Mucosa of stomach (tissue), 1 donor: ENCODE measurements around the gene SKAP1.

Source experiments
- H3K27me3 ChIP-seq: one replicate; pipeline ENCODE4 v1.7.0; 2013; ENCODE audit warnings: mild to moderate bottlenecking, low read length; ENCODE audit not compliant: control insufficient read depth, insufficient read depth
- H3K36me3 ChIP-seq: one replicate; pipeline ENCODE4 v1.7.0; 2013; ENCODE audit warnings: low read length; ENCODE audit not compliant: control insufficient read depth, insufficient read depth
- H3K4me1 ChIP-seq: one replicate; pipeline ENCODE4 v1.7.0; 2013; ENCODE audit warnings: mild to moderate bottlenecking, low read length; ENCODE audit not compliant: control insufficient read depth, insufficient read depth
- H3K4me3 ChIP-seq: one replicate; pipeline ENCODE4 v1.7.0; 2013; ENCODE audit warnings: low read length
- H3K9ac ChIP-seq: one replicate; pipeline ENCODE4 v1.7.0; 2013; ENCODE audit warnings: mild to moderate bottlenecking, low read length, moderate library complexity
- H3K9me3 ChIP-seq: one replicate; pipeline ENCODE4 v1.7.0; 2013; ENCODE audit warnings: mild to moderate bottlenecking, low read length, moderate library complexity; ENCODE audit not compliant: control insufficient read depth
- donor health status: Pancreatic carcinoma.

Gene SKAP1

GRCh38 chr17:48177816-48178215 is 252.2 kb downstream of the SKAP1 start:
- Histone ChIP-seq H3K27me3 (no peaks in the 10 kb centered on the region), H3K9ac (no peak overlapping the region), H3K4me3 (no peak overlapping the region), H3K9me3 (no peaks in the 10 kb centered on the region), H3K36me3 (no peaks in the 10 kb centered on the region), H3K4me1 (no peaks in the 10 kb centered on the region)

- H3K9ac ChIP-seq: no peak overlapping the region
- no peak overlapping the region for H3K4me3 ChIP-seq
- H3K9me3 ChIP-seq: no peaks in the 10 kb centered on the region
- H3K36me3 ChIP-seq: no peaks in the 10 kb centered on the region
- H3K4me1 ChIP-seq: no peaks in the 10 kb centered on the region
- H3K27me3 ChIP-seq: no peaks in the 10 kb centered on the region
Measured at GRCh38 chr17:48176471-48176855, 253.6 kb downstream of the SKAP1 start.

- H3K4me3 ChIP-seq: no peak overlapping the region
- H3K9me3 ChIP-seq: no peaks in the 10 kb centered on the region
- no peaks in the 10 kb centered on the region for H3K27me3 ChIP-seq
- no peaks in the 10 kb centered on the region for H3K36me3 ChIP-seq
- no peaks in the 10 kb centered on the region for H3K4me1 ChIP-seq
- no peak overlapping the region for H3K9ac ChIP-seq
Measured at GRCh38 chr17:48175692-48176470, 254.1 kb downstream of the SKAP1 start.

- H3K4me1 ChIP-seq: no peaks in the 10 kb centered on the region
- no peak overlapping the region for H3K4me3 ChIP-seq
- H3K27me3 ChIP-seq: no peaks in the 10 kb centered on the region
- no peaks in the 10 kb centered on the region for H3K9me3 ChIP-seq
- H3K9ac ChIP-seq: no peak overlapping the region
- H3K36me3 ChIP-seq: no peaks in the 10 kb centered on the region
Measured at GRCh38 chr17:48174833-48175523, 255.0 kb downstream of the SKAP1 start.

- Histone ChIP-seq H3K9ac (no peak overlapping the region), H3K4me1 (no peaks in the 10 kb centered on the region), H3K27me3 (no peaks in the 10 kb centered on the region), H3K36me3 (no peaks in the 10 kb centered on the region), H3K4me3 (no peak overlapping the region), H3K9me3 (no peaks in the 10 kb centered on the region)
Measured at GRCh38 chr17:48173191-48173984, 256.6 kb downstream of the SKAP1 start.

GRCh38 chr17:48169926-48170325 is 260.1 kb downstream of the SKAP1 start:
- Histone ChIP-seq H3K27me3 (no peaks in the 10 kb centered on the region), H3K4me1 (no peaks in the 10 kb centered on the region), H3K4me3 (no peak overlapping the region), H3K9me3 (no peaks in the 10 kb centered on the region), H3K9ac (no peak overlapping the region), H3K36me3 (no peaks in the 10 kb centered on the region)

- peak overlapping the region; percentile 4 for H3K4me3 ChIP-seq
- no peak overlapping the region for H3K9ac ChIP-seq
- peaks cover 30% of the 10 kb centered on the region for H3K4me1 ChIP-seq
- no peaks in the 10 kb centered on the region for H3K27me3 ChIP-seq
- H3K9me3 ChIP-seq: no peaks in the 10 kb centered on the region
- no peaks in the 10 kb centered on the region for H3K36me3 ChIP-seq
Measured at GRCh38 chr17:48163809-48164208, 266.2 kb downstream of the SKAP1 start.

GRCh38 chr17:48162946-48163506 is 267.0 kb downstream of the SKAP1 start:
- peaks cover 30% of the 10 kb centered on the region for H3K4me1 ChIP-seq
- H3K4me3 ChIP-seq: peak overlapping the region; percentile 4
- H3K9ac ChIP-seq: no peak overlapping the region
- H3K9me3 ChIP-seq: no peaks in the 10 kb centered on the region
- no peaks in the 10 kb centered on the region for H3K36me3 ChIP-seq
- no peaks in the 10 kb centered on the region for H3K27me3 ChIP-seq

- Histone ChIP-seq H3K4me3 (no peak overlapping the region), H3K36me3 (no peaks in the 10 kb centered on the region), H3K27me3 (no peaks in the 10 kb centered on the region), H3K9ac (no peak overlapping the region), H3K9me3 (no peaks in the 10 kb centered on the region), H3K4me1 (peaks cover 30% of the 10 kb centered on the region)
Measured at GRCh38 chr17:48162306-48162934, 267.6 kb downstream of the SKAP1 start.

GRCh38 chr17:48161127-48161905 is 268.7 kb downstream of the SKAP1 start:
- H3K4me1 ChIP-seq: peaks cover 30% of the 10 kb centered on the region
- H3K9ac ChIP-seq: no peak overlapping the region
- H3K9me3 ChIP-seq: no peaks in the 10 kb centered on the region
- no peaks in the 10 kb centered on the region for H3K36me3 ChIP-seq
- H3K4me3 ChIP-seq: no peak overlapping the region
- no peaks in the 10 kb centered on the region for H3K27me3 ChIP-seq
